Activated B cell treated with CpG ODN at 0.5 μM for 24 hours (primary cell): ENCODE measurements around the gene VDR. TPM values are rescaled to one million over a fixed set of nuclear protein-coding genes. Genes with fewer than 3 reads are reported as not detected.

Experiments used
- ATAC-seq: fragments of 200-7000 bp; cut with Tn5 transposase; one replicate; pipeline ENCODE4 v1.10.0; 2021; ENCODE audit warnings: low read depth, mild to moderate bottlenecking, moderate library complexity
- CTCF ChIA-PET: fragments of 350-600 bp; sonication (Branson Sonifier 250); formaldehyde crosslinking; loops from one replicate; lab custom pipeline; 2021; ENCODE audit warnings: antibody characterized with exemption; lab: Charles Lee
- POLR2A ChIA-PET: fragments of 350-600 bp; sonication (Branson Sonifier 250); formaldehyde crosslinking; loops from one replicate; lab custom pipeline; 2021; ENCODE audit warnings: antibody characterized with exemption; lab: Charles Lee
- DNase-seq: peaks from one replicate; pipeline ENCODE4 v3.0.0; 2022
- H3K27ac Mint-ChIP-seq: one replicate; pipeline ENCODE4 v1.8.0; 2020; ENCODE audit warnings: mixed read lengths
- H3K27me3 Mint-ChIP-seq: one replicate; pipeline ENCODE4 v1.8.0; 2021; ENCODE audit warnings: mixed read lengths
- H3K36me3 Mint-ChIP-seq: one replicate; pipeline ENCODE4 v1.8.0; 2021; ENCODE audit warnings: low read depth, mixed read lengths
- H3K4me1 Mint-ChIP-seq: one replicate; pipeline ENCODE4 v1.8.0; 2021; ENCODE audit warnings: mixed read lengths
- H3K4me3 Mint-ChIP-seq: one replicate; pipeline ENCODE4 v1.8.0; 2020; ENCODE audit warnings: mild to moderate bottlenecking, mixed read lengths
- H3K9me3 Mint-ChIP-seq: one replicate; pipeline ENCODE4 v1.8.0; 2020; ENCODE audit warnings: mixed read lengths
- CTCF ChIP-seq: fragments of 200-600 bp; IDR thresholded peaks from one replicate; pipeline ENCODE4 v1.8.0; 2022; ENCODE audit warnings: antibody characterized with exemption, mild to moderate bottlenecking
- intact Hi-C: fragments of 100-400 bp; cut with micrococcal nuclease; formaldehyde crosslinking; loops from one replicate; pipeline ENCODE4 v1.15.1; 2024
- total RNA-seq: library from RNA; stranded (reverse); gene quantifications from 2 replicates; pipeline ENCODE4 v1.2.3, GENCODE V29; 2022

VDR gene
- total RNA-seq, 1 donor from 2014 or later, result 0.86 TPM

- ChIA-PET CTCF (interaction anchor here (1.0 kb wide), 1 partner anchor 8 kb away, joined by 3 read pairs; the partner anchor contains the start of gene VDR), POLR2A (no interaction called here)
- peaks cover 17% of the 10 kb centered on the region for H3K27me3 Mint-ChIP-seq
- intact Hi-C loops, result no loop called here
- no peak for ATAC-seq
- H3K36me3 Mint-ChIP-seq, result no peaks in the 10 kb centered on the region
- no peak for DNase-seq
- H3K4me3 Mint-ChIP-seq, result no peak overlapping the region
- TF ChIP-seq CTCF, result no peak
- H3K27ac Mint-ChIP-seq, result no peak overlapping the region
- H3K4me1 Mint-ChIP-seq, result no peaks in the 10 kb centered on the region
- peaks cover 4% of the 10 kb centered on the region for H3K9me3 Mint-ChIP-seq
Measured at GRCh38 chr12:47912556-47912955, 7.8 kb upstream of the VDR start.

- Mint-ChIP-seq H3K4me3 (no peak overlapping the region), H3K27me3 (peaks cover 17% of the 10 kb centered on the region), H3K27ac (no peak overlapping the region), H3K36me3 (no peaks in the 10 kb centered on the region), H3K9me3 (peaks cover 4% of the 10 kb centered on the region), H3K4me1 (no peaks in the 10 kb centered on the region)
- intact Hi-C loops, result no loop called here
- no peak for TF ChIP-seq CTCF
- ChIA-PET CTCF (no interaction called here), POLR2A (no interaction called here)
- DNase-seq (no peak), ATAC-seq (no peak)
Measured at GRCh38 chr12:47910981-47911380, 6.2 kb upstream of the VDR start.

- CTCF ChIA-PET, result no interaction called here
- H3K4me1 Mint-ChIP-seq, result no peaks in the 10 kb centered on the region
- no peak for TF ChIP-seq CTCF
- no peak overlapping the region for H3K27ac Mint-ChIP-seq
- no peaks in the 10 kb centered on the region for H3K36me3 Mint-ChIP-seq
- H3K27me3 Mint-ChIP-seq, result peaks cover 16% of the 10 kb centered on the region
- POLR2A ChIA-PET, result no interaction called here
- DNase-seq (no peak), ATAC-seq (no peak)
- H3K9me3 Mint-ChIP-seq, result peaks cover 4% of the 10 kb centered on the region
- H3K4me3 Mint-ChIP-seq, result no peak overlapping the region
- intact Hi-C loops, result no loop called here
Measured at GRCh38 chr12:47910486-47910885, 5.7 kb upstream of the VDR start.

- Mint-ChIP-seq H3K4me3 (no peak overlapping the region), H3K4me1 (peaks cover 2% of the 10 kb centered on the region), H3K27me3 (peaks cover 17% of the 10 kb centered on the region), H3K9me3 (peaks cover 4% of the 10 kb centered on the region), H3K27ac (no peak overlapping the region), H3K36me3 (no peaks in the 10 kb centered on the region)
- DNase-seq (no peak), ATAC-seq (no peak)
- ChIA-PET POLR2A (no interaction called here), CTCF (no interaction called here)
- intact Hi-C loops, result loop anchor here (5.0 kb wide), 1 partner anchor 38 kb away; no protein-coding TSS in a partner anchor
- TF ChIP-seq CTCF, result no peak
Measured at GRCh38 chr12:47909839-47910465, 5.2 kb upstream of the VDR start.

GRCh38 chr12:47908738-47909137, 3.9 kb upstream of the VDR start:
- Mint-ChIP-seq H3K27me3 (peaks cover 16% of the 10 kb centered on the region), H3K9me3 (no peaks in the 10 kb centered on the region)

More at GRCh38 chr12:47908738-47909137, 3.9 kb upstream of the VDR start:
- peaks cover 12% of the 10 kb centered on the region for H3K4me1 Mint-ChIP-seq
- no peaks in the 10 kb centered on the region for H3K36me3 Mint-ChIP-seq
- H3K4me3 Mint-ChIP-seq, result no peak overlapping the region
- no peak overlapping the region for H3K27ac Mint-ChIP-seq
- ChIA-PET CTCF (no interaction called here), POLR2A (no interaction called here)
- no peak for TF ChIP-seq CTCF
- no peak for DNase-seq
- intact Hi-C loops, result loop anchor here (5.0 kb wide), 1 partner anchor 36 kb away; no protein-coding TSS in a partner anchor
- no peak for ATAC-seq
